Epithelial cell of proximal tubule (primary cell): ENCODE results near the gene KCNMB1. TPM values are rescaled to one million over a fixed set of nuclear protein-coding genes. Genes with fewer than 3 reads are reported as not detected.

Experiments
- DNase-seq: peaks from one replicate; pipeline ENCODE4 v3.0.0-alpha.2; 2011; ENCODE audit warnings: low read depth
- H3K4me3 ChIP-seq: 2 replicates; pipeline ENCODE4 v1.5.1; 2011; ENCODE audit warnings: low read depth, mild to moderate bottlenecking, low read length
- total RNA-seq: library from RNA; depleted of rRNA; stranded (reverse); fragments of >200 nt; gene quantifications from 2 replicates; pipeline ENCODE4 v1.2.3, GENCODE V29; 2015
- TF ChIP-seq, protein P1 (sequence below): conservative IDR thresholded peaks from 2 replicates; pipeline ENCODE4 v1.5.1; 2012; ENCODE audit warnings: low read depth, mild to moderate bottlenecking, low read length

KCNMB1 gene
- total RNA-seq, 1 donor from 2014 or later, result not detected

DNA sequence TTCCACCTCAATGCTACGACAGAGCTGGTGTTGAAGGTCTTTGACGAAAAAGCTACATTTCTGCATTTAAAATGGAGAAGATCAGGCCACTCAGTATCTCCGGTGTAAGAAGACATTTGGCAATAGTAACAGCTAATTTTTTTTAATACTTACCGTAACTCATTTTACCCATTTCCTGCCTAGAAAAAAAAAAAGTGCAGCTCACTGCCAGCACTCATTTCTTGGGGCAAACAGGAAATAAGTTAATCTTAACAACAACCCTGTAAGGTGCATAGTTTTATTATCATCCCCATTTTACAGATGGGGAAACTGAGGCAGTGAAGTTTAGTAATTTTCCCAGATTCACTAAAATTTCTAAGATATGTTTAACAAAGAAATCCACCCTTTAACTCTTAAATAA, 27.4 kb upstream of the KCNMB1 start:
- TF ChIP-seq, protein P1, sequence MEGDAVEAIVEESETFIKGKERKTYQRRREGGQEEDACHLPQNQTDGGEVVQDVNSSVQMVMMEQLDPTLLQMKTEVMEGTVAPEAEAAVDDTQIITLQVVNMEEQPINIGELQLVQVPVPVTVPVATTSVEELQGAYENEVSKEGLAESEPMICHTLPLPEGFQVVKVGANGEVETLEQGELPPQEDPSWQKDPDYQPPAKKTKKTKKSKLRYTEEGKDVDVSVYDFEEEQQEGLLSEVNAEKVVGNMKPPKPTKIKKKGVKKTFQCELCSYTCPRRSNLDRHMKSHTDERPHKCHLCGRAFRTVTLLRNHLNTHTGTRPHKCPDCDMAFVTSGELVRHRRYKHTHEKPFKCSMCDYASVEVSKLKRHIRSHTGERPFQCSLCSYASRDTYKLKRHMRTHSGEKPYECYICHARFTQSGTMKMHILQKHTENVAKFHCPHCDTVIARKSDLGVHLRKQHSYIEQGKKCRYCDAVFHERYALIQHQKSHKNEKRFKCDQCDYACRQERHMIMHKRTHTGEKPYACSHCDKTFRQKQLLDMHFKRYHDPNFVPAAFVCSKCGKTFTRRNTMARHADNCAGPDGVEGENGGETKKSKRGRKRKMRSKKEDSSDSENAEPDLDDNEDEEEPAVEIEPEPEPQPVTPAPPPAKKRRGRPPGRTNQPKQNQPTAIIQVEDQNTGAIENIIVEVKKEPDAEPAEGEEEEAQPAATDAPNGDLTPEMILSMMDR, result no peak
- no peak overlapping the region for H3K4me3 ChIP-seq
- DNase-seq, result no peak

DNA sequence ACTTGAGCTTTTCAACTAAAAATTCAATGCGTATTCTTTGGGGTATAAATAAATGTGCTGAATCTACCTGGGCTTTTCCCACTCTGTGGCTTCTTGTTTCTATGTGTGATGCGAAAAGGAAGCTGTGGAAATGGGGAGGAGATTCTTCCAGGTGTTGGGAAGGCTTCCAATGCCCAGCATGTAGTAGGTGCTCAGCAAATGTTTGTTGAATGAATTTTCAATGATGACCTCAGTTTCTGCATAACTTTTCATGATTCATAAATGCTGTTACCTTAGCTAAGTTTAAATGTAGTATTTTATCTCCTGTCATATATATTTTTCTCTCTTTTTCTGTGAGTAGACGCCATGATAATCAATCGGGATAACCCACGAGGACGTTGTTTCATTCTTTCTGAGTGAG, 25.6 kb upstream of the KCNMB1 start:
- DNase-seq, result no peak
- TF ChIP-seq, protein P1, result no peak
- no peak overlapping the region for H3K4me3 ChIP-seq

DNA sequence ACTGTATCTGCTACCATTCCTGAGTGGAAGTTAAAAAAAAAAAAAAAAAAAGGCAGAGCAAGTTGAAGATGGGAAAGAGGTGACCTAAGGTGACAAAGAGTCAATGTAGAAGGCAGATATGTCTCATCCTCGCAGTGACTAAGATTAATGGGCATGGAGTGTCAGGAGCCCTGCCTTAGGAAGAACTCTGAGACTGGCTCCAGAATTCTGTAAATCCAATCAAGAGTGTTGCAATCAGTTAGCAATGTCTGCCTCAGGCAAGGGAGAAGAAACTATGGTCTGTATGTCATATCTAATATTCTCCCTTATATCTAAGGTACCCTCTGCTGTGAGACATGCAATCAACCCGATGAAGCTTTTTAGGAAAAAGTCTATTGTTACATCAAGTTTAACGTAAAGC, 24.7 kb upstream of the KCNMB1 start:
- DNase-seq, result no peak
- no peak overlapping the region for H3K4me3 ChIP-seq
- TF ChIP-seq, protein P1, result no peak

DNA sequence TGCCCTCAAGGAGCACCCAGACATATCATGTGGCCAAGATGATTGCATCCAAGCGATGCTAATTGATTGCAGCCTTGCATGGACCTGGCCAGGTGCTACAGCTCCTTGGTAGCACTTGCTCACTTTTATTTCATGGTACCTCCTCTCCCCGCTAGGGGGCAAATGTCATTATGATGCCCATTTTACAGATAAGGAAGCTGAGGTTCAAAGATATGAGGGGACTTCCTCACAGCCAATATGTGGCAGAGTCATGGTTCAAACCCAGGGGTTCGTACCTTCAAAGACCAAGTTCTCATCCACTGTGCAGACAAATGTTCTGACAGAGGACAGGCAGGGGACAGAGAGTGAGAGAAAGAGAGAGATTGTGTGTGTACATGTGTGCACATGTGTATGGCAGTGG, 21.9 kb upstream of the KCNMB1 start:
- H3K4me3 ChIP-seq, result no peak overlapping the region
- no peak for DNase-seq
- TF ChIP-seq, protein P1, result no peak

DNA sequence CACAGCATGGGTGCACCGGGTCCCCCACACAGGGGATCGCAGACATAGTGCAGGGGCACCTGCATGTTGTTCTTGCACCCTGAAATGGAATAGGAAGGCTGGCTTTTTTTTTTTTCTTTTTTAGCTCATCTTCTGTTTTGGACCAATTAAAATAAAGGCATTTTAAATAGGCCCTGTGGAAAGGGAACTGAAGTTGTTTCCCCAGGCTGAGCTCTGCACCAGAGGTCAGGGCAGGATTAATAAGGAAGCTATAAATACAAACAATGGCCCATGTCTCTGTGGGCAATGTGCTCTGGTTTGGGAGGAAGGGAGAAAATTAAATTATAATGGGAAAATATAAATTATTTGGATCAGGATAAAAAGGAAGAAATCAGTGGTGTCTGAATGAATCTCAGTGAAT, 21.2 kb upstream of the KCNMB1 start:
- TF ChIP-seq, protein P1, result no peak
- no peak overlapping the region for H3K4me3 ChIP-seq
- no peak for DNase-seq

DNA sequence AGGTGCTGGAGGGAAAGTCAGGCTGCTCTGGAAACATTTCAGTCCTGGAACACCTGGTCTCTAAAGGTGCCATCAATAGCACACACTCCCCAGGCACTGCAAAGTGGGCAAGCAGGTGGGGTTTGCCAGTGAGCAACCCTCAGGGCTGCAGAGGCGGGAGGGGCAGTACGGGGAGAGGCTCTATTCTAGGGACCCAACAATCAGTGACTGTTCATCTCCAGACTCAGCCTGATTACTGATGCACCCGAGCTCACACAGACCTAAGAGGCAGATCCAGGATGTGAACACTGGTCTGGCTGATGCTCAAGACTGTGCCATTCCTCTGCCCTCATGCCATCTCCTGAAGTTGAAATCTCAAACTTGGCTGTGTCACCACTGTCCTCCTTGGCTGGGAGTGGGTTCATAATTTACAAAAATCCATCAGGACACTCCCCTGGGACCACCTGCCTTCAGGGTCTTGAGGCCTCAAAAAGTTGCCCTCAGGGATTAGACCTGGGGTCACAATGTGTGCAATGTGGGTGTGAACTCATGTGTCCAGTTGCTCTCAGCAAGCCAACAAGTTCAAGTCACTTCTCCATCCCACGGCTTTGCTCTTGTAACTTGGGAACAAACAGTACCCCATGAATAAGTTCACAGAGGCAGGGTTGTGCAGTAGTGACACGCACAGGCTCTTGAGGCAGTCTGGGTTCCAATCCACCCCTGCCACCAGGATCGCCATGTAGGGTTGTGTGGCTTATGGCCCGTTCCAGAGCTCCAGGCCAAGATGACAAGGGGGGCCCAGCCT, 19.9 kb upstream of the KCNMB1 start:
- TF ChIP-seq, protein P1, result no peak

DNA sequence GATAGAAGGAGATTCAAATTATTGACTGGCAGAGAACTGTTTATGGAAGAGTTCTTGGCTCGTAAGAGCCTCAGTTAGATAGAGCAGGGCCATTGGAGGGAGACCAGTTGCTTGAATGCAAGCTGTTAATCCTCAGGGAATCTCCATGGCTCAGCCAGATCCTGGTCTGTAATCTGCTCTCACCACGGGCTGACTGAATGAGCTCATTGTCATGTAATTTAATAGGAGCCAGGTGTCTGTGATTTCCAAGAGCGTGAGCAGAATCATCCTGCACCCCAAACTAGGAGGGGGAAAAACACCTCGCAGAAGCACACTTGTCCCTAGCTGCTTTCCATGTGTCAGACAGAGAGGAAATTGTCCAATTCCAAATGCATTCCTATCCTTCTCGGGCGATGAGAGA, 19.1 kb upstream of the KCNMB1 start:
- no peak for DNase-seq
- TF ChIP-seq, protein P1, result no peak

More for the DNA sequence above, 19.9 kb upstream of the KCNMB1 start:
- no peak for DNase-seq
- H3K4me3 ChIP-seq, result no peak overlapping the region

More for the DNA sequence above, 19.1 kb upstream of the KCNMB1 start:
- no peak overlapping the region for H3K4me3 ChIP-seq
